ENCODE measurements around the gene AWAT1.
"Not testable (repeated sequence)": the region's sequence is repeated elsewhere in the genome, so short reads cannot be mapped to it uniquely, and the experiment has no call there.

AWAT1 gene

DNA sequence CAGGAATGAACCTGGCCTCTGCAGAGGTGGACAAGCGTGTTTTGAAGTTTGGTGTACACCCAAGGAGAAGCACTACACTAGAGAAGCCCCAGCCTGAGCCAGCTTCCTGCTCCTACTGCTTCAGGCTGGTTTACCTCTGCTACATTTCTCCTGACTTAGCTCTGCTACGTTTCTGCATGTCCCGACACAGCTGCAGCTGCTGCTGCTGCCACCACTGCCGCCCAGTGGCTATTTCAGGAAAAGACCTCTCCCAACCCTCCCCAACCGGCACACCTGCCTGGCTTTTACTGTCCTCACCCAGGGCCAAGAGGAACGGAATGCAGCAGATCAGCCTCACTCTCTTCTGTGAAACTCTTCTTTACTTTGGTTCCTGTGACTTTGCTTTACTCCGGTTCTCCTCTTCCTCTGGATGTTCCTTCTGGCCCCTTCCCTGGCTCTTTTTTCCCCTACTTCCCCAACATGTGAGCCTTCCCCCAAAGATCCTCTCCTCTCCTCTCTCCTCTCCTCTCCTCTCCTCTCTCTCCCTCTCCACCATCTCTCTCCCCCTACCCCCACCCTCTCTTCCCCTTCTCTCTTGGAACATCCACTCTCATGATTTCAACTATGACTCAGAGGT, 28.6 kb downstream of the AWAT1 start:
- peak; percentile 23 for DNase-seq

DNA sequence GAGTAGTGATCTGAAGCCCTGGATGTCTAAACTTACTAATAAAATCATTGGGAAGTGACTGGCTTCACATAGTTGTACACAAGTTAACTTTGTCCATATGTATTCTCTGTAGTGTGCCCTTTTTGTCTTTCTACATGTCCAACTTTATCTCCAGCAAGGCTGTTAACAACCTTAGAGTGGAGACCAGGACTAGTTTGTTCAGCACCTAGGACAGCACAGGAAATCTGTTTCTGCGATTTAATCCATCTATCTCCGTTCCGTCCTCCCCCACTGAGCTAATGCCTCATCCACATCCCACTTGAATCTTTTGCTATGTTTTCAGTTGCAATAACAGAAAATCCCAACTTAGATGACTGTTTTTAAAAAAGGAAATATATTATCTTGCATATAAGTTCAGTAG, 30.3 kb downstream of the AWAT1 start:
- DNase-seq: peak; percentile 1

DNA sequence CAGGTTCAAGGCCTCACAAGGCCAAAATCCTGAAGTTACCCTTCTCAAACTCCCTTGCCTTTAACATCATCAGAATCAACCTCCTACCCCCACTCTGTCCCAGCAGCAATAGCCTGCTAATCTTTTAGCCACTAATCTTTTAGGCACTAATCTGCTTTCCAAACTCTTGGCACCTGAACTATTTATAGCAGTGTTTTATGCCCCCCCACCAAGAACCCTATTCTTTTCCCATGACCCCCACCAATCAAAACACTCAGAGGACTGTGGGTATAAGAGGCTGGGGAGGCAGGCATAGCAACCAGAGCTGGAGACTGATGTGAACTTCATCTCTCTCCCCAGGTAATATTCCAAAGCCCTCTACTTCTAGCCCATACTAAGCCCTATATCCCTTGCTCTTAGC, 33.6 kb downstream of the AWAT1 start, which contains the start of gene ARR3:
TSS of gene ARR3 (plus strand) at position 301 of the 400 bp plus-strand sequence. CDS start 1,052 bp downstream, outside the sequence.
- DNase-seq: no peak

DNA sequence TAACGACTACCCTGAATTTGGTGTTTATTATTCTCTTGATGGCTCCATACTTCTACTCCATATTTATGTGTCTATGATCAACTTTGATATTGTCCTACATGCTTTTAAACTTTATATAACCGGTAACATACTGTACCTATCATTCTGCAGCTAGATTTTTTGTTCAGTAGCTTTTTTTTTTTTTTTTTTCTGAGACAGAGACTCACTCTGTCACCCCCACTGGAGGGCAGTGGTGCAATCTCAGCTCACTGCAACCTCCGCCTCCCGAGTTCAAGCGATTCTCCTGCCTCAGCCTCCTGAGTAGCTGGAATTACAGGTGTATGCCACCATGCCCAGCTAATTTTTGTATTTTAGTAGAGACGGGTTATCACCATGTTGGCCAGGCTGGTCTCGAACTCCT, 39.6 kb downstream of the AWAT1 start:
- DNase-seq: not testable (repeated sequence)

DNA sequence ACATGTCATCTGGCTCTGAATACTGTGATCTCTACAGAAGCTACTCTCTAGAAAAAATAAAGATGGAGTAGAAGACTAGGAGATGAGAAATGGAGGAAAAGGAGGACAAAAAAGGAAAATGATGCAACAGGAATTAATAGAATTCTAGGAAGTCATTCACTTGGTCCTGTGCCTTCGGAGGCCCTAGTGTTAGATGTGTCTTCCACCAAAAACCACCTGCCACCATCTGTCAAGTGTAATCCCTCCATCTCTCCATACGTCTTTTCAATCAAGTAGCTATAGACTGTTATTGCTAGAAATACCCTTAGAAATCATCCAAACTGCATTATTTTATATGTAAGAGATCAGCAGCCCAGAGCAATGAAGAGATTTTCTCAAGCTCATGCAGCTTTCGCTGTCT, 44.6 kb downstream of the AWAT1 start:
- DNase-seq: no peak

DNA sequence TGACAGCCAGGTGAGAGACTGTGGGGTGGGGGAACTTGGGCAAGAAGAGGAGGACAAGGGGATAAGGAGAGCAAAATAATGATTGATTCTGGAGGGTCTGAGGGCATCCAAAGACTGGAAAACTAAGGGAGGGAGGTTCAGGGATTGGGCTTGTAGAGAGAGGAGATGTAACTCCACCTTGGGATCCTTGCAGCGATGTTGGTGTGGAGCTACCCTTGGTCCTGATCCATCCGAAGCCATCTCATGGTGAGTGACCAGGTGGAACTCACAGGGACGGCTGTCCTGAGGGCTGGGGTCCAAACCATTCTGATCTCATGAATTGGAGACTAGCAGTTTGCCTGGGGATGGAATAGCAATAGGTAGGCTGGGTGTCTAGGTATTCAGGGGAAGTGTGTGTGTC, 46.1 kb downstream of the AWAT1 start:
- no peak for DNase-seq

GRCh38 chrX:70281951-70282350, 47.5 kb downstream of the AWAT1 start, which contains the start of gene RAB41:
Gene RAB41, plus strand, starts transcription at chrX:70282172. Its CDS starts 46 bp downstream, at chrX:70282218.
- no peak for DNase-seq

DNA sequence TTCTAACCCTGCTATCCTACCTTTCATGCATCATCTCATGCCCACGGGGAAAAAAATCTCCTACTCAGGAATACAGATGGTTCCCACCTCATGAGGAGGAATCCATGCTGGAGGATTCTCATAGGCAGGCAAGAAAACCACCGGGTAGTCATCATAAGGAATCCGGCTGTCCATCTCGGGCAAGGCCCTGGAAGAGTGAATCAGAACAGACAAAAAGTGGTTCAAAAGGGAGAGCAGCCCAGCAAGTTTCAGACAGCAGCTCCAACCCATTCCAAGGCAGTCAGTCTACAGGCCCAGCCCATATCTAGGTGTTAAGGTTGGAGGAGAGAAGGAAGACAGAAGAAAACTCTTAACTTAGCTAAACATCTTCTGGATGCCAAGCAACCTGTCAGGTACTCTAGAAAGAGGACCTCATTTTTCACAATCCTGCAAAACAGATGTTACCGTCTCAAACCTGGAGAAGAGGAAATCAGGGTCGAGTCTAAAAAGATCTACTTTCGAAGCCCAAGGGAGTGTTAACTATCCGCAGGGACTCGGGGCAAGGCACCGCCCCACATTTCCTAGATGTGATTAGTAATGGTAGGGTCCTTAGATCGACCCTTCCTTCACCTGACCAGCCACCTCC, 54.8 kb downstream of the AWAT1 start:
- DNase-seq: no peak
